Calu3 (cell line): ENCODE results near the gene KRT222. TPM values are rescaled to one million over a fixed set of nuclear protein-coding genes. Genes with fewer than 3 reads are reported as not detected.

Experiments
- BruUV-seq: library from RNA; stranded (reverse); fragments of 400-500 nt; replicated peaks from 2 replicates; lab custom pipeline; 2021; lab: Mats Ljungman, UMichigan
- CTCF ChIA-PET: fragments of 300-600 bp; sonication (Branson Sonifier 250); formaldehyde crosslinking; loops from one replicate; lab custom pipeline; 2022; ENCODE audit warnings: antibody characterized with exemption; lab: Charles Lee
- DNase-seq: peaks from one replicate; pipeline ENCODE4 v3.0.0; 2022
- H3K27ac Mint-ChIP-seq: one replicate; pipeline ENCODE4 v1.8.0; 2022; ENCODE audit warnings: mixed read lengths; ENCODE audit not compliant: unreplicated experiment
- H3K27me3 Mint-ChIP-seq: one replicate; pipeline ENCODE4 v1.8.0; 2022; ENCODE audit warnings: mixed read lengths; ENCODE audit not compliant: unreplicated experiment
- H3K36me3 Mint-ChIP-seq: one replicate; pipeline ENCODE4 v1.8.0; 2022; ENCODE audit warnings: mild to moderate bottlenecking, moderate library complexity, mixed read lengths; ENCODE audit not compliant: insufficient read depth, unreplicated experiment
- H3K4me1 Mint-ChIP-seq: one replicate; pipeline ENCODE4 v1.8.0; 2022; ENCODE audit warnings: mild to moderate bottlenecking, low read depth, mixed read lengths; ENCODE audit not compliant: unreplicated experiment
- H3K4me3 Mint-ChIP-seq: one replicate; pipeline ENCODE4 v1.8.0; 2022; ENCODE audit warnings: mild to moderate bottlenecking, low read depth, moderate library complexity, mixed read lengths; ENCODE audit not compliant: unreplicated experiment
- H3K9me3 Mint-ChIP-seq: one replicate; pipeline ENCODE4 v1.8.0; 2022; ENCODE audit warnings: low read depth, mixed read lengths; ENCODE audit not compliant: unreplicated experiment
- intact Hi-C: fragments of 100-400 bp; cut with micrococcal nuclease; formaldehyde crosslinking; loops from one replicate; pipeline ENCODE4 v1.10.0; 2022; ENCODE audit not compliant: unreplicated experiment
- total RNA-seq: library from RNA; stranded (reverse); gene quantifications from 2 replicates; pipeline ENCODE4 v1.2.3, GENCODE V29; 2022
- TF ChIP-seq, protein P1 (sequence below): fragments of 200-600 bp; IDR thresholded peaks from one replicate; pipeline ENCODE4 v1.8.0; 2022; ENCODE audit warnings: antibody characterized with exemption; ENCODE audit not compliant: unreplicated experiment

Gene KRT222
- total RNA-seq, 1 experiment from 2014 or later = not detected

DNA sequence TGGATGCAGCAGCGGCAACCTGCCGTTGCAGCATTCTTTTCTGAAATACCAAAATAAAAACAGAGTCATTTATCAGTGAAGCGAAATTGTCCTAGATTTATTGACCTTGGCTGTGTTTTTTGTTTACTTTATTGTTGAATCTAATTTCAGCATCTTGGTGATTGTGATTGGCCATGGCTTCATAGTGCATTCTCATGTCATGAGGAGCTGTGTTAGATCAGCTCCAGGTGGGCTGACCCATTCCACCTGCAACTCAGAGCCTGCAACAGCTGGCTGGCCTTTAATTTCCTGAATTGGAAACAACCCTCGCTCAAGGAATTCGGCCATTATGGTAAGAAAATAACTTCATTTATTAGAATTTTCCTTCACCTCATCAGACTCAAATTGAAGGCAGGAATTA, 22.1 kb upstream of the KRT222 start:
- Mint-ChIP-seq H3K27ac (no peak overlapping the region), H3K4me3 (no peak overlapping the region), H3K27me3 (peaks cover 38% of the 10 kb centered on the region), H3K9me3 (no peaks in the 10 kb centered on the region), H3K4me1 (no peaks in the 10 kb centered on the region), H3K36me3 (no peaks in the 10 kb centered on the region)
- CTCF ChIA-PET = interaction anchor here (1.0 to 11.9 kb wide), 4 partner anchors 7 to 237 kb away, joined by 3 to 145 read pairs (median 4); no protein-coding TSS in a partner anchor
- intact Hi-C loops = no loop called here
- DNase-seq = no peak
- TF ChIP-seq, protein P1, sequence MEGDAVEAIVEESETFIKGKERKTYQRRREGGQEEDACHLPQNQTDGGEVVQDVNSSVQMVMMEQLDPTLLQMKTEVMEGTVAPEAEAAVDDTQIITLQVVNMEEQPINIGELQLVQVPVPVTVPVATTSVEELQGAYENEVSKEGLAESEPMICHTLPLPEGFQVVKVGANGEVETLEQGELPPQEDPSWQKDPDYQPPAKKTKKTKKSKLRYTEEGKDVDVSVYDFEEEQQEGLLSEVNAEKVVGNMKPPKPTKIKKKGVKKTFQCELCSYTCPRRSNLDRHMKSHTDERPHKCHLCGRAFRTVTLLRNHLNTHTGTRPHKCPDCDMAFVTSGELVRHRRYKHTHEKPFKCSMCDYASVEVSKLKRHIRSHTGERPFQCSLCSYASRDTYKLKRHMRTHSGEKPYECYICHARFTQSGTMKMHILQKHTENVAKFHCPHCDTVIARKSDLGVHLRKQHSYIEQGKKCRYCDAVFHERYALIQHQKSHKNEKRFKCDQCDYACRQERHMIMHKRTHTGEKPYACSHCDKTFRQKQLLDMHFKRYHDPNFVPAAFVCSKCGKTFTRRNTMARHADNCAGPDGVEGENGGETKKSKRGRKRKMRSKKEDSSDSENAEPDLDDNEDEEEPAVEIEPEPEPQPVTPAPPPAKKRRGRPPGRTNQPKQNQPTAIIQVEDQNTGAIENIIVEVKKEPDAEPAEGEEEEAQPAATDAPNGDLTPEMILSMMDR = no peak
- no TSS peak for BruUV-seq

DNA sequence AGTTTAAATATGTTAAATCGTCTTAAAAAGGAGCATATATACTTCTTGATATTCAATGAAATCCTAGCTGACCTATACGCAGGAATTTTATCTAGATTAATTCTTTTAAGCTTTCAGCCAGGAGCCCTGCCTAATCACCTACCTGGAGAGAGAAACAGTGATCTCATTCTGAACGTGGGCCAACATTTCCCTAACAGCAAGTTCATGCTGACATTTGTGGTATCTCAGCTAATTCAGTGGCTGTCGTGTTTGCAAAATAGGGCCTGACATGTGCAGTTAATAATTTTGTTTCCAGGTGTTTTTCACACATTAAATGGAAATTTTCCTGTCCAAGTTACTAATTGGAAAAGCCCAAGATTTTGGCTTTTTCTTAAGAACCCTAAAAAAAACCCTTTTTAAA, 21.2 kb upstream of the KRT222 start:
- CTCF ChIA-PET = interaction anchor here (1.2 to 11.9 kb wide), 9 partner anchors 8 to 236 kb away, joined by 3 to 145 read pairs (median 4); partner anchors contain the start of gene KRT222

DNA sequence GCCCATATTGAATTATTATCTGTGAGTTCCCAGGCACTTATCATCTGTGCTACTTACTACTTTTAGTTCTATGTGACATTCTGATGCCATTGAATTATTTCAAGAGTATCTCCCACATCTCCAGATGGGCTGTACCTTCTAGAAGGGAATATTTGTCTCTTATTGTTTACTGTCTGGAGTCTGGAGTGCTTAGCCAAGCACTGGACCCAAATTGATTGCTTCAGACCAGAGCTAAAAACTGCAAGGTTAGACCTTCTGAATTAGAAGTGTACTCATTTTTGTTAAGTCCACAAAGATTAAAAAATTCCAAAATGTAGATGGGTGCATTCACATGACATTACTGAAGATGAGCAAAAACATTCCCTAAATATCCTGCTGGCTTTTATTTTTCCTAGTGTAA, 16.0 kb upstream of the KRT222 start:
- no TSS peak for BruUV-seq
- no peaks in the 10 kb centered on the region for H3K9me3 Mint-ChIP-seq
- H3K27ac Mint-ChIP-seq = no peak overlapping the region
- DNase-seq = no peak
- intact Hi-C loops = no loop called here
- CTCF ChIA-PET = interaction anchor here (0.9 to 11.9 kb wide), 18 partner anchors 8 to 221 kb away, joined by 3 to 145 read pairs (median 4); partner anchors contain the start of genes KRT222 and TNS4
- H3K36me3 Mint-ChIP-seq = no peaks in the 10 kb centered on the region
- no peak overlapping the region for H3K4me3 Mint-ChIP-seq
- H3K27me3 Mint-ChIP-seq = peaks cover 66% of the 10 kb centered on the region
- H3K4me1 Mint-ChIP-seq = peaks cover 6% of the 10 kb centered on the region
- TF ChIP-seq, protein P1 = no peak

More for the DNA sequence above, 21.2 kb upstream of the KRT222 start:
- no peak for DNase-seq
- Mint-ChIP-seq H3K4me1 (no peaks in the 10 kb centered on the region), H3K36me3 (no peaks in the 10 kb centered on the region), H3K27ac (no peak overlapping the region), H3K4me3 (no peak overlapping the region), H3K9me3 (no peaks in the 10 kb centered on the region), H3K27me3 (peaks cover 38% of the 10 kb centered on the region)
- BruUV-seq = no TSS peak
- intact Hi-C loops = no loop called here
- TF ChIP-seq, protein P1 = no peak

DNA sequence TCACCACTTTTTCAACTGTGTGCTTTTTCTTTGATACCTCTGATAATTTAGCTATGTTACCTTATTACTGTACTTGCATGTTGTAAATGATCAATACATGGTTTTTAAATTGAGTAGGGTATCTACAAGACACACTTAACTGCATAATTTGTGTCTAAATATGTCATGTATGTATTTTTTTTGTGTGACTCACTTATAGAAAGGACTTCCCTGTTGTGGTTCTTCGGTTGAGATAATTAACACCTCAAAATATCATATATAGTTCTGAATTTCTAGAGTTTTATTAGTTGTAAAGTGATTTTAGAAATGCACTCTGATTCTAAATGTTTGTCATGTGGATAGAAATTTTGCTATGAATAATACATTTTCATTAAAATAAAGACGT, 14.5 kb upstream of the KRT222 start:
- no peak for DNase-seq
- Mint-ChIP-seq H3K27ac (no peak overlapping the region), H3K27me3 (peaks cover 80% of the 10 kb centered on the region), H3K36me3 (no peaks in the 10 kb centered on the region), H3K9me3 (no peaks in the 10 kb centered on the region), H3K4me1 (peaks cover 6% of the 10 kb centered on the region), H3K4me3 (no peak overlapping the region)
- CTCF ChIA-PET = interaction anchor here (0.6 to 11.9 kb wide), 23 partner anchors 9 to 219 kb away, joined by 3 to 145 read pairs (median 4); partner anchors contain the start of gene KRT222
- intact Hi-C loops = loop anchor here (10.0 kb wide), 1 partner anchor 775 kb away; no protein-coding TSS in a partner anchor
- BruUV-seq = no TSS peak
- TF ChIP-seq, protein P1 = no peak
